T-cell (primary cell): ENCODE data around the gene NAGK. TPM values are rescaled to one million over a fixed set of nuclear protein-coding genes. Genes with fewer than 3 reads are reported as not detected.

Experiments used
- ATAC-seq, 4 experiments: fragments of 200-7000 bp in 3 of 4; fragments of 150-1000 bp in 1 of 4; cut with Tn5 transposase; replicated peaks in 1 of 4; 1 replicate in 3 of 4; 2 replicates in 1 of 4; pipeline ENCODE4 v1.10.0; 2021; ENCODE audit warnings: moderate library complexity in 3 of 4, mild to moderate bottlenecking in 2 of 4, moderate number of reproducible peaks in 1 of 4
- CTCF ChIA-PET, 2 donors: fragments of 300-600 bp; sonication (Branson Sonifier 250); formaldehyde crosslinking; loops; one replicate each; lab custom pipeline; 2022; ENCODE audit warnings: antibody characterized with exemption in 2 of 2; lab: Charles Lee
- POLR2A ChIA-PET, 2 donors: fragments of 300-600 bp; sonication (Branson Sonifier 250); formaldehyde crosslinking; loops; one replicate each; lab custom pipeline; 2022; ENCODE audit warnings: antibody characterized with exemption in 2 of 2; lab: Charles Lee
- DNase-seq, 35 experiments: peaks; one replicate each; pipeline versions ENCODE4 v3.0.0 to v3.0.0-alpha.2; 2013 to 2023
- H3K27ac ChIP-seq: one replicate; pipeline ENCODE4 v1.5.1; 2013; ENCODE audit warnings: low read length
- H3K27me3 ChIP-seq, 2 experiments: replicated peaks in 1 of 2; 1 replicate in 1 of 2; 2 replicates in 1 of 2; pipeline versions ENCODE4 v1.6.1 to v1.7.0; 2013; ENCODE audit warnings: low read length in 1 of 2, mixed read lengths in 1 of 2; ENCODE audit not compliant: control insufficient read depth in 2 of 2, insufficient read depth in 2 of 2; ENCODE audit errors: extremely low read depth in 1 of 2
- H3K36me3 ChIP-seq, 2 donors: 1 replicate in 1 of 2; 2 replicates in 1 of 2; pipeline versions ENCODE4 v1.6.1 to v1.7.0; 2013; ENCODE audit warnings: low read length in 1 of 2; ENCODE audit not compliant: control insufficient read depth in 2 of 2, insufficient read depth in 1 of 2; ENCODE audit errors: extremely low read depth in 1 of 2
- H3K4me1 ChIP-seq, 2 experiments: 1 replicate in 1 of 2; 2 replicates in 1 of 2; pipeline versions ENCODE4 v1.6.1 to v1.7.0; 2013; ENCODE audit warnings: low read length in 2 of 2, mixed read lengths in 1 of 2; ENCODE audit not compliant: insufficient read depth in 2 of 2, control insufficient read depth in 1 of 2; ENCODE audit errors: extremely low read depth in 1 of 2
- H3K4me3 ChIP-seq, 2 donors: 1 replicate in 1 of 2; 2 replicates in 1 of 2; pipeline versions ENCODE4 v1.5.1 to v1.7.0; 2013; ENCODE audit warnings: mild to moderate bottlenecking in 2 of 2, low read length in 1 of 2, moderate library complexity in 1 of 2; ENCODE audit not compliant: control insufficient read depth in 1 of 2; ENCODE audit errors: extremely low read depth in 1 of 2
- H3K9me3 ChIP-seq: 2 replicates; pipeline ENCODE4 v1.7.0; 2013
- H3K27ac Mint-ChIP-seq, 2 donors: one replicate each; pipeline ENCODE4 v1.8.0; 2020 to 2021; ENCODE audit warnings: mild to moderate bottlenecking in 2 of 2, mixed read lengths in 2 of 2
- H3K27me3 Mint-ChIP-seq, 2 donors: one replicate each; pipeline ENCODE4 v1.8.0; 2021 to 2022; ENCODE audit warnings: mixed read lengths in 2 of 2
- H3K36me3 Mint-ChIP-seq: one replicate; pipeline ENCODE4 v1.8.0; 2021; ENCODE audit warnings: mixed read lengths
- H3K4me1 Mint-ChIP-seq, 3 donors: one replicate each; pipeline ENCODE4 v1.8.0; 2020 to 2022; ENCODE audit warnings: mixed read lengths in 3 of 3, mild to moderate bottlenecking in 1 of 3
- H3K4me3 Mint-ChIP-seq, 3 donors: one replicate each; pipeline ENCODE4 v1.8.0; 2020 to 2022; ENCODE audit warnings: mild to moderate bottlenecking in 3 of 3, mixed read lengths in 3 of 3, moderate library complexity in 3 of 3
- H3K9me3 Mint-ChIP-seq, 3 donors: one replicate each; pipeline ENCODE4 v1.8.0; 2020 to 2022; ENCODE audit warnings: mixed read lengths in 3 of 3
- WGBS: methylation state at CpG from one replicate; pipeline ENCODE4 v1.1.5; 2013; ENCODE audit warnings: missing lambda C conversion rate; ENCODE audit not compliant: insufficient coverage; 5-methylcytosine and 5-hydroxymethylcytosine counted together
- total RNA-seq, 35 experiments: library from RNA in 6 of 35; stranded (reverse) in 6 of 35; fragments of 120-200 nt in 1 of 35; gene quantifications; one replicate each; pipeline versions ENCODE4 v1.2.1 to v1.2.4 and lab custom pipeline; 2013 to 2026

NAGK gene
- total RNA-seq, 5 donors from 2014 or later (not counting 1 experiment from before 2014, with no cell fraction given), result 89.8 to 124 (median 111) TPM

DNA sequence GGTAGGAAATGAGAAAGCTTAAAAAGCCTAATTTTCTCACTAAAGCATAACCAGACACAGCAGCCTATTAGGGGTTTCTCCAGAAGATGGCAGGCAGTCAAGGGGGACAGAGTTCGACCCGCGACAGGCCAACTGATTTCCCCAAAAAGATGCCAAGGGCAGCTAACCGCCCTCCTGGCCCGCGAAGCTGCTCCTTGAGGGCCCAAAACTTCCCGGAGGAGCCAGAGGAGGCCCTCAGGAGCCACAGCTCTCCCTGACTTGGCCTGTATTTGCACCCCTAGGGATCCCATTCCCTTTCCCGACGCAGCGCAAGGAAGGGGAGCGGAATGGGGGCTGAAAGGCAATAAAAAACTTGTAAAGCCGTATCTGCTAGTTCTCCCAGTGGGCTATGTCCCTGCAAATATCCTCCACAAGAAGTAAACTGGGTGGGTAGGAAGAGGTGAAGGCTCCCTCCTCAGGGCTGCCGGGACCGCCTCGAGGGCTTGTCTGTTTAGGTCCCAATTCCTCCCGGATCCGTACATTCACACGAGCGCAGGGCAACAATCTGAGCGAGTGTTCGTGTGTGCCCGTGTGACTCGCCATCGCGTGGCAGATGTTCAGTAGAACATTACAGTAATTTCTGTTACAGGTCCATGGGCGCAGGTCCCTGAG lies 756 bp upstream of the NAGK start:
- peak overlapping the region; percentile 96 to 99 (median 99) for H3K4me3 Mint-ChIP-seq
- Histone ChIP-seq H3K9me3 (no peaks in the 10 kb centered on the region), H3K27me3 (no peaks in the 10 kb centered on the region), H3K27ac (peak overlapping the region; percentile 89), H3K4me3 (peak overlapping the region; percentile 94 to 95), H3K36me3 (peaks cover 0 to 5% of the 10 kb centered on the region in 2 donors), H3K4me1 (peaks cover 22 to 47% of the 10 kb centered on the region in 2 experiments)
- ChIA-PET CTCF (interaction anchor here in 1 of 2 donors (0.6 to 1.2 kb wide), 7 partner anchors 33 to 774 kb away, joined by 3 to 5 read pairs (median 4); partner anchors contain the start of genes MPHOSPH10, SNRPG and ZNF638), POLR2A (interaction anchor here (0.5 to 2.7 kb wide), 9 partner anchors 11 to 1759 kb away, joined by 3 to 20 read pairs (median 3); partner anchors contain the start of genes MCEE (in 1 of the 2), MPHOSPH10 (in 1 of the 2) and PAIP2B (in 1 of the 2))
- 15% methylated on average over 23 of the region's 26 CpGs for WGBS
- H3K4me1 Mint-ChIP-seq, result peaks cover 51 to 60% (median 57%) of the 10 kb centered on the region in 3 donors
- peaks cover 16% of the 10 kb centered on the region for H3K36me3 Mint-ChIP-seq
- ATAC-seq, result peak in 1 of 4 experiments; percentile 33
- peak overlapping the region; percentile 98 to 100 for H3K27ac Mint-ChIP-seq
- DNase-seq, result peak in 2 of 35 experiments; percentile 15 to 42
- no peaks in the 10 kb centered on the region for H3K27me3 Mint-ChIP-seq
- H3K9me3 Mint-ChIP-seq, result no peaks in the 10 kb centered on the region

DNA sequence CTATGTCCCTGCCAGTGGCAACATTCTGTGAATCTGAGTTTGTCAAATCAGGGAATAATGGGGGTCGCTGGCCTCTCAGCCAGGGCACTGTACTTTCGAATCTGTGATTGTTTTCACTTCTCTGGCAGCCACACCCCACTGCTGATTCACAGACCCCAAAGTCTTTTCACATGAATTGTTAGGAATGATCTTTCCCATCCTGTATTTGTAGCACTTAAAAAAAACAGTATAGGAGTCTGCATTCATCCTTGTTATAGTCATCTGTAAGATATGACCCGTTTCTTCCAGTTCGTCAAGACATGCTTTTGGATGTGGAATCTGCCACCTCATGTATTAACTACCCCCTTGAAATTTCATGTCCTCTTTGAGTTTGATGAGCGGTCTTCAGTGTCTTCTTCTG lies 928 bp downstream of the NAGK start:
- POLR2A ChIA-PET, result interaction anchor here (1.0 to 1.5 kb wide), 2 partner anchors 60 to 263 kb away, joined by 3 to 4 read pairs; partner anchors contain the start of gene MCEE (in 1 of the 2)
- DNase-seq, result no peak
- Mint-ChIP-seq H3K4me1 (peaks cover 66 to 77% (median 72%) of the 10 kb centered on the region in 3 donors), H3K9me3 (no peaks in the 10 kb centered on the region), H3K27ac (peak overlapping the region; percentile 98 to 100), H3K36me3 (peaks cover 27% of the 10 kb centered on the region), H3K27me3 (no peaks in the 10 kb centered on the region), H3K4me3 (peak overlapping the region; percentile 96 to 99 (median 99))
- ATAC-seq, result no peak
- H3K27ac ChIP-seq, result peak overlapping the region; percentile 89
- H3K9me3 ChIP-seq, result no peaks in the 10 kb centered on the region
- CTCF ChIA-PET, result no interaction called here
- H3K27me3 ChIP-seq, result no peaks in the 10 kb centered on the region
- peak overlapping the region; percentile 94 to 95 for H3K4me3 ChIP-seq
- peaks cover 30 to 57% of the 10 kb centered on the region in 2 experiments for H3K4me1 ChIP-seq
- H3K36me3 ChIP-seq, result peaks cover 7 to 21% of the 10 kb centered on the region in 2 donors
- no CpG with 5 or more reads among the region's 5 CpGs for WGBS

DNA sequence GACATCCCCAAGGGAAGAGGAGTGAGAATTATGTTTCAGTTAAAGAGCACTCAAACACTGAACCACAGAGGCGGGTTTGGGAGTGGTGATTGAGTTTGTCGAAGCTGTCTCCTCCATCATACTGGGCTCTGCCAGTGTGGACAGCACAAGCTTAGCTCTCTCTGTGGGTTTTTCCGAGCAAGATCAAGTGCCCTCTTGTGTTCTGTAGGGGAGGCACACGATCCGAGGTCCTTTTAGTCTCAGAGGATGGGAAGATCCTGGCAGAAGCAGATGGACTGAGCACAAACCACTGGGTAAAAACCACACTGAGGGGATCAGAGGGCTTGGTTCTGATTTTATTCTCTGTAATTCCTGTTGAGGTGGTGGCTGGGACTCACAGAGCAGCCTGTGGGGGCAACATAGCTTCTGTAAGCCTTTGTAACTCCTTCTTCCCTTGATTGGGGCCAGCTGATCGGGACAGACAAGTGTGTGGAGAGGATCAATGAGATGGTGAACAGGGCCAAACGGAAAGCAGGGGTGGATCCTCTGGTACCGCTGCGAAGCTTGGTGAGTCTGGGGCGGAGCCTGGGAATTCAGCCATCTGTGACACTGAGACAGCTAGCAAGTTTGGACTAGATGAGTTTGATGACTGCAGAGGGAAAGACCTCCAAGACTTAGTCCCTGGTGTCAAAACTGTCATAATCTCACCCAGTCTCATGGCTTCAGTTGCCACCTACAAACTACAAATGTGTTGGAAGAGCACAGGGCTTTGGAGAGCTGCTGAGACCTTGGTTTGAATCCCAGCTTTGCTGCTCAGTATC lies 2.0 kb downstream of the NAGK start:
- Histone ChIP-seq H3K4me3 (no peak overlapping the region), H3K36me3 (peaks cover 7 to 26% of the 10 kb centered on the region in 2 donors), H3K4me1 (peaks cover 30 to 57% of the 10 kb centered on the region in 2 experiments), H3K27me3 (no peaks in the 10 kb centered on the region), H3K27ac (peak overlapping the region; percentile 83), H3K9me3 (no peaks in the 10 kb centered on the region)
- Mint-ChIP-seq H3K36me3 (peaks cover 31% of the 10 kb centered on the region), H3K27ac (peak overlapping the region; percentile 98 to 100), H3K4me1 (peaks cover 68 to 74% (median 73%) of the 10 kb centered on the region in 3 donors), H3K27me3 (no peaks in the 10 kb centered on the region), H3K4me3 (peak overlapping the region; percentile 26 to 99 (median 96)), H3K9me3 (no peaks in the 10 kb centered on the region)
- ATAC-seq (no peak), DNase-seq (peak in 1 of 35 experiments; percentile 17)
- CTCF ChIA-PET, result interaction anchor here (0.9 to 1.9 kb wide), 3 partner anchors 11 to 60 kb away, joined by 3 to 9 read pairs (median 5); partner anchors contain the start of genes MCEE (in 1 of the 2) and MPHOSPH10 (in 1 of the 2)
- POLR2A ChIA-PET, result interaction anchor here (0.6 to 1.4 kb wide), 2 partner anchors 60 to 105 kb away, joined by 4 to 6 read pairs; partner anchors contain the start of gene MPHOSPH10 (in 1 of the 2)
- WGBS, result 87% methylated on average over 7 of the region's 10 CpGs

DNA sequence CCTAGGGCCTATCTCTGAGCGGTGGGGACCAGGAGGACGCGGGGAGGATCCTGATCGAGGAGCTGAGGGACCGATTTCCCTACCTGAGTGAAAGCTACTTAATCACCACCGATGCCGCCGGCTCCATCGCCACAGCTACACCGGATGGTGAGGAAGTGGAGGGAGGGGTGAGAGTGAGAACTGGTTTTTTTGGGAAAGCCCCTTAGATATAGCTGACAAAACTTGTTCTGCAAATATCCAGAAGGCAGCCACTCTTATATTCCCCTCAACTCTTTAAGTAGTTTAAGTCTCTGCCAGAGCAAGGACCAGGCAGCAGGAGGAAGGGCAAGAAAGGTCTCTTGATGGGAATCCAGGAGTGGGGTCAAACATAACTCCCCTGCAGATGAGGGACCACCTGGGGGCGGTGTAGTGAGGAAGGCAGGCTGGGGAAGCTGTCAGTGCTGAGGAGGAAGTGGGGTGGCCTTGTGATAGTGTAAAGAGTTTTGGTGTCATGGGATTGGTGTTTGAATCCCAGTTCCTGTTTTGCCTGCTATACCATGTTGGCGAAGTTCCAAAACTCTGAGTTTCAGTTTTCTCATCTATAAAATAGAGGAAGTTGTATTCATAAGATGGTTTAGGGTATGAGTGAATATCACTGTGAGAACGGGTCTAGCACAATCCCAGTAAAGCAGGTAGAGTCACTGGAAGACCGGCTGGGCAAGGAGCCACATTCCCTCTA lies 3.4 kb downstream of the NAGK start:
- ChIA-PET POLR2A (interaction anchor here (0.5 to 1.4 kb wide), 3 partner anchors 59 to 1013 kb away, joined by 3 to 5 read pairs (median 4); partner anchors contain the start of gene MPHOSPH10 (in 1 of the 2)), CTCF (interaction anchor here (0.7 to 1.9 kb wide), 5 partner anchors 10 to 390 kb away, joined by 3 to 9 read pairs (median 3); partner anchors contain the start of genes MCEE (in 1 of the 2) and MPHOSPH10 (in 1 of the 2))
- Histone ChIP-seq H3K27ac (peak overlapping the region; percentile 83), H3K9me3 (no peaks in the 10 kb centered on the region), H3K4me3 (peak overlapping the region in 1 of 2 donors; percentile 15), H3K4me1 (peaks cover 30 to 57% of the 10 kb centered on the region in 2 experiments), H3K36me3 (peaks cover 7 to 37% of the 10 kb centered on the region in 2 donors), H3K27me3 (no peaks in the 10 kb centered on the region)
- peak overlapping the region; percentile 62 to 96 (median 69) for H3K4me3 Mint-ChIP-seq
- peak; percentile 7 to 79 (median 55) for DNase-seq
- ATAC-seq, result peak in 1 of 4 experiments; percentile 35
- H3K27ac Mint-ChIP-seq, result peak overlapping the region; percentile 98 to 100
- H3K9me3 Mint-ChIP-seq, result no peaks in the 10 kb centered on the region
- peaks cover 65 to 73% (median 72%) of the 10 kb centered on the region in 3 donors for H3K4me1 Mint-ChIP-seq
- whole genome bisulfite sequencing, result 11% methylated on average over 1 of the region's 14 CpGs
- H3K36me3 Mint-ChIP-seq, result peaks cover 35% of the 10 kb centered on the region
- no peaks in the 10 kb centered on the region for H3K27me3 Mint-ChIP-seq

DNA sequence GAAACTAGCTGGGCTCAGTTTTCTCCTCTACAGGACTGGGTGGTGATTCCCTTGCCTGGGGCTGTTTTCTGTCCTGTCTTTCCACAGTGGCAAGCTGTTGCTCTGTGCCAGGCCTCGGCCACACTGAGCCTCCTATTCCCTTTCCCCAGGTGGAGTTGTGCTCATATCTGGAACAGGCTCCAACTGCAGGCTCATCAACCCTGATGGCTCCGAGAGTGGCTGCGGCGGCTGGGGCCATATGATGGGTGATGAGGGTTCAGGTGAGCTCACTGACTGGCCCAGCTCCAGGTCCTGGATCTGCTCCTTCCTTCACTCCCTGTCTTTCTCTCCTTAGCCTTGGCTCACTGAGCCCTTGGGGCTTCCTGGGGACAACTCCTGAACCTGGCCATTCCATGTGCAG lies 4.0 kb downstream of the NAGK start:
- no peak for ATAC-seq
- Histone ChIP-seq H3K9me3 (no peaks in the 10 kb centered on the region), H3K27me3 (no peaks in the 10 kb centered on the region), H3K27ac (peak overlapping the region; percentile 83), H3K36me3 (peaks cover 10 to 41% of the 10 kb centered on the region in 2 donors), H3K4me3 (no peak overlapping the region), H3K4me1 (peaks cover 30 to 55% of the 10 kb centered on the region in 2 experiments)
- no peak for DNase-seq
- WGBS, result 100% methylated on average over 3 of the region's 4 CpGs
- peaks cover 40% of the 10 kb centered on the region for H3K36me3 Mint-ChIP-seq
- CTCF ChIA-PET, result interaction anchor here in 1 of 2 donors (0.9 kb wide), 1 partner anchor 13 kb away, joined by 3 read pairs; no protein-coding TSS in a partner anchor
- peak overlapping the region; percentile 98 to 100 for H3K27ac Mint-ChIP-seq
- POLR2A ChIA-PET, result no interaction called here
- peak overlapping the region in 2 of 3 donors; percentile 69 to 96 for H3K4me3 Mint-ChIP-seq
- peaks cover 61 to 67% (median 66%) of the 10 kb centered on the region in 3 donors for H3K4me1 Mint-ChIP-seq
- H3K9me3 Mint-ChIP-seq, result no peaks in the 10 kb centered on the region
- no peaks in the 10 kb centered on the region for H3K27me3 Mint-ChIP-seq
